ENCODE data around the gene FLT4.
A peak's percentile ranks its signal among the peaks of the same experiment; 100 is the strongest.

FLT4 gene

GRCh38 chr5:180644825-180645273 lies 4.6 kb downstream of the FLT4 start:
- TF ChIP-seq CTCF (IDR thresholded peaks at IDR 0.05): no peak
- Histone ChIP-seq H3K9me3 (no peaks in the 10 kb centered on the region), H3K4me3 (no peak overlapping the region), H3K27me3 (peaks cover 0 to 58% of the 10 kb centered on the region in 2 donors), H3K27ac (no peak overlapping the region), H3K4me1 (peaks cover 0 to 17% (median 13%) of the 10 kb centered on the region in 4 donors), H3K36me3 (no peaks in the 10 kb centered on the region)
- intact Hi-C loops (cut with DNase I; ENCODE audit: low total_unique reads): no loop called here
- DNase-seq: peak in 1 of 2 donors; percentile 52

GRCh38 chr5:180644129-180644824 lies 5.1 kb downstream of the FLT4 start:
- no peak for DNase-seq
- H3K4me1 ChIP-seq: peaks cover 0 to 11% (median 9%) of the 10 kb centered on the region in 4 donors
- no peak overlapping the region for H3K27ac ChIP-seq
- peaks cover 0 to 52% of the 10 kb centered on the region in 2 donors for H3K27me3 ChIP-seq
- intact Hi-C loops (cut with DNase I; ENCODE audit: low total_unique reads): no loop called here
- H3K36me3 ChIP-seq: no peaks in the 10 kb centered on the region
- TF ChIP-seq CTCF (IDR thresholded peaks at IDR 0.05): no peak
- H3K9me3 ChIP-seq: no peaks in the 10 kb centered on the region
- H3K4me3 ChIP-seq: no peak overlapping the region

- intact Hi-C loops (cut with DNase I; ENCODE audit: low total_unique reads): no loop called here
- Histone ChIP-seq H3K27me3 (peaks cover 0 to 43% of the 10 kb centered on the region in 2 donors), H3K27ac (no peak overlapping the region), H3K4me3 (no peak overlapping the region), H3K9me3 (no peaks in the 10 kb centered on the region), H3K4me1 (peaks cover 0 to 2% (median 0%) of the 10 kb centered on the region in 4 donors), H3K36me3 (no peaks in the 10 kb centered on the region)
- no peak for TF ChIP-seq CTCF (IDR thresholded peaks at IDR 0.05)
- peak in 1 of 2 donors; percentile 42 for DNase-seq
Observed at GRCh38 chr5:180643191-180643851, 6.1 kb downstream of the FLT4 start.

- Histone ChIP-seq H3K9me3 (no peaks in the 10 kb centered on the region), H3K27me3 (peaks cover 0 to 37% of the 10 kb centered on the region in 2 donors), H3K36me3 (no peaks in the 10 kb centered on the region), H3K4me1 (no peaks in the 10 kb centered on the region), H3K4me3 (no peak overlapping the region), H3K27ac (no peak overlapping the region)
- intact Hi-C loops (cut with DNase I; ENCODE audit: low total_unique reads): no loop called here
- no peak for TF ChIP-seq CTCF (IDR thresholded peaks at IDR 0.05)
- no peak for DNase-seq
Observed at GRCh38 chr5:180642779-180643178, 6.6 kb downstream of the FLT4 start.

GRCh38 chr5:180642181-180642775 lies 7.1 kb downstream of the FLT4 start:
- no peak for TF ChIP-seq CTCF (IDR thresholded peaks at IDR 0.05)
- no peak overlapping the region for H3K4me3 ChIP-seq
- H3K9me3 ChIP-seq: no peaks in the 10 kb centered on the region
- no peaks in the 10 kb centered on the region for H3K4me1 ChIP-seq
- DNase-seq: peak in 1 of 2 donors; percentile 39
- H3K27me3 ChIP-seq: peaks cover 0 to 32% of the 10 kb centered on the region in 2 donors
- no peak overlapping the region for H3K27ac ChIP-seq
- intact Hi-C loops (cut with DNase I; ENCODE audit: low total_unique reads): no loop called here
- H3K36me3 ChIP-seq: no peaks in the 10 kb centered on the region
